ENCODE data around the gene EXOC2.
A peak's percentile ranks its signal among the peaks of the same experiment; 100 is the strongest.

Gene EXOC2

GRCh38 chr6:692356-692851 is 535 bp downstream of the EXOC2 start:
- TF ChIP-seq SIN3A (IDR thresholded peaks at IDR 0.05; ENCODE audit: borderline replicate concordance, insufficient read depth, low read length) (no peak), TAF1 (IDR thresholded peaks at IDR 0.05; ENCODE audit: borderline replicate concordance, insufficient read depth, low read length) (no peak), REST (IDR thresholded peaks at IDR 0.05; ENCODE audit: insufficient read depth in 1 of 2, low read depth in 2 of 2, low read length in 2 of 2) (no peak), FOXP2 (optimal IDR thresholded peaks at IDR 0.05; ENCODE audit: borderline replicate concordance, extremely low read depth, extremely low read length, insufficient read depth) (no peak), POLR2AphosphoS5 (IDR thresholded peaks at IDR 0.05; ENCODE audit: low read depth, low read length) (no peak)

GRCh38 chr6:689223-689622 is 3.7 kb downstream of the EXOC2 start:
- TF ChIP-seq POLR2AphosphoS5 (IDR thresholded peaks at IDR 0.05; ENCODE audit: low read depth, low read length), result no peak

DNA sequence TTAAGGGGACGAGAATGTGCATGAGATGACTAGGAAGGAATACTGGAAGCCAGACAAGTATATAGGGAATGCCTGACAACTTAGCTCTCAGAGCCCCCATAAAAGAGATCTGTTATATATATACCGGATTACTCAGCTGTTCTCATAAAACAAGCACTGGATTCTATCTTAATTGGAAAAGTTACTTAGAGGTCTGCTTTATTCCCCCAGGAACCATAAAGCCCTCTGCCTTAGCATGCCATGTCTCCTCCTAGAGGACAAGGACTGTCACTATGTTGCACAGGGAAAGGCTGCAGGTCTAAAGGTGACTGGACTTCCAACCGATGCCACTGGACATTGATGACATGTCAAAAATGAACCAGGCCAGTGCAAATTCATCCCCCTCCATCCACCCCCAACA is 6.4 kb downstream of the EXOC2 start:
- no peak for TF ChIP-seq POLR2AphosphoS5 (IDR thresholded peaks at IDR 0.05; ENCODE audit: low read depth, low read length)
- no peak for TF ChIP-seq SIN3A (IDR thresholded peaks at IDR 0.05; ENCODE audit: borderline replicate concordance, insufficient read depth, low read length)
- TF ChIP-seq FOXP2 (optimal IDR thresholded peaks at IDR 0.05; ENCODE audit: borderline replicate concordance, extremely low read depth, extremely low read length, insufficient read depth), result no peak
- no peak for TF ChIP-seq REST (IDR thresholded peaks at IDR 0.05; ENCODE audit: insufficient read depth in 1 of 2, low read depth in 2 of 2, low read length in 2 of 2)
- TF ChIP-seq TAF1 (IDR thresholded peaks at IDR 0.05; ENCODE audit: borderline replicate concordance, insufficient read depth, low read length), result no peak

- TF ChIP-seq POLR2AphosphoS5 (IDR thresholded peaks at IDR 0.05; ENCODE audit: low read depth, low read length), result no peak
- TF ChIP-seq FOXP2 (optimal IDR thresholded peaks at IDR 0.05; ENCODE audit: borderline replicate concordance, extremely low read depth, extremely low read length, insufficient read depth), result no peak
Measured at GRCh38 chr6:684831-685636, 7.9 kb downstream of the EXOC2 start.

GRCh38 chr6:683742-684440 is 9.0 kb downstream of the EXOC2 start:
- TF ChIP-seq FOXP2 (optimal IDR thresholded peaks at IDR 0.05; ENCODE audit: borderline replicate concordance, extremely low read depth, extremely low read length, insufficient read depth) (peak; percentile 90), SIN3A (IDR thresholded peaks at IDR 0.05; ENCODE audit: borderline replicate concordance, insufficient read depth, low read length) (peak; percentile 72; the same call in 1 of the 2 replicates), TAF1 (IDR thresholded peaks at IDR 0.05; ENCODE audit: borderline replicate concordance, insufficient read depth, low read length) (peak; percentile 21; the same call in 1 of the 2 replicates), POLR2AphosphoS5 (IDR thresholded peaks at IDR 0.05; ENCODE audit: low read depth, low read length) (peak; percentile 54), REST (IDR thresholded peaks at IDR 0.05; ENCODE audit: insufficient read depth in 1 of 2, low read depth in 2 of 2, low read length in 2 of 2) (peak in 1 of 2 experiments; percentile 55; a peak in 1 of 4 replicates)
